Stimulated activated naive CD8-positive, alpha-beta T cell treated with anti-CD3 and anti-CD28 coated beads, Interleukin-15, Interleukin-2, amounts not matched to agents 100 U/mL and 50 U/mL, for 24 hours (primary cell): ENCODE results near the gene ARL5A.

ENCODE experiments used
- ATAC-seq: fragments of 150-1000 bp; cut with Tn5 transposase; one replicate; pipeline ENCODE4 v1.10.0; 2021
- DNase-seq: peaks from one replicate; pipeline ENCODE4 v3.0.0; 2021

Gene ARL5A

DNA sequence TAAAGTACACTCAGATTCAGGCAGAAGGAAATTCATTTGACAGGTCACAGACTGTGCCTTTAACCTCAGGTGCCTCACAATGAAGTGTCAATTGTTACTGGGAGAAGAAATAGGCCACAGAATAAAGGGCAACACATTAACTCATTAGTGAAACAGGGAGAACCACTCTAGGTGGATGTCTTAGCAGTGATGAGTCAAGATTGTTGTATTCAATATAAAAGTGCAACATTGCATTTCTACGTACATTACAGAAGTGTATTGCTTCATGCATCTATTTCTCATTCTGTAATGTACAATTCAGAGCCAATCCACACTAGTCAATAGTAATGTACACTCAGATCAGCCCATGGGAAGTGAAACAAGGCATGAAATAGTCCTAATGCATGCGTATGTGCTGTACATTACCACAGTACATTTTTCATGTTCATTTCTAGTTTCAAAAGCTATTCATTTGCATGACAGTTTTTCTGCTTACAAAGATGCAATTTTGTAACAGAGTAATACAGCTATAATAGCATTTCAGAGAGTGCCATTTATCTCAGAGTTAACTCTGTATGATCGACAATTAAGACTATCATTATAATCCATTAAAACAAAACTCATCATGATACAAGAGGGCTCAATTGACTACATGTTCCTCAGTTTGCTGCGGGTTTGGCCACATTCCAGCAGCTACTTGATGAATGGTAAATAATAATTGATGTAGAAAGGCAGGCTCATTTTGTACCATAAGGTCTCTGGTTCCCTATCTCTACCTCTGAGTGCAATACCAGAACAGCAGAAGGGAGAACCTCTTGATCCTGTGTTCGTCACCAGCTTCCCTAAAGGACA, 12.2 kb upstream of the ARL5A start:
- DNase-seq: no peak
- peak; percentile 32 for ATAC-seq

DNA sequence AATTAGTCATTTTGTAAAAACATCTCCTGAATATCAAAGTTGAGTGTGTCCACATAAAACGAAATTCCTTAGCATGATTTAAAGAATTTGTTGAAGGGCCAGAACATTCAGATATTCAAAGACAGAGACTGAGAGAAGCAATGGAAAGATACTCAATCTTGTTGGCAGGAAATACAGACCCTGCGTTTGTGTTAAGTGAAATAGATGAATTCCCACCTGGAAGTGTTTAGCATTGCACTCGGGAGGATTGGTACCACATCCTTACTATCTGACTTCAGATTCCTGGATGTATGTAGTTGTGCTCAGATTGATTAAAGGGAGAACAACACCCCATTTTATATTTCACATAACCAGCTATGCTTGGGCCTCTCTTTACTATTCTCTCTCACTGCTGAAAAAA, 9.7 kb upstream of the ARL5A start:
- ATAC-seq: no peak
- DNase-seq: no peak

DNA sequence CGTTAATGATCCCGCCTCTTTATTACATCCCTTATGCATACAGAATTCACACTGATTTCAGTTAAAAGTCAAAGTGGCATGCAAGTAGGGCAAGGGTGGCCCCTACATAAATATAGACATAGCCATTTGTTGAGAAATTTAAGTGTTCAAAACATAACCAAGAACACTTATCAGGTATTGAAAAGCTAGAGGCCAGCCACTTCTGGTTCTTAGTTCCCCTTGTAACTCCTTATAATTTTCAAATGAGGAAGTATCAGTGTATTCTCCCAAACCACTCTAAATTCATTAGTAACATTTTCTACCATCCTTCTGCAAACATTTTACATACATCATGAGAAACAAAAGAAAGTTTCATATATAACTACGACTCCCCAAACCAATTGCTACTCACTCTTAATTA, 5.8 kb upstream of the ARL5A start:
- no peak for DNase-seq
- ATAC-seq: no peak

DNA sequence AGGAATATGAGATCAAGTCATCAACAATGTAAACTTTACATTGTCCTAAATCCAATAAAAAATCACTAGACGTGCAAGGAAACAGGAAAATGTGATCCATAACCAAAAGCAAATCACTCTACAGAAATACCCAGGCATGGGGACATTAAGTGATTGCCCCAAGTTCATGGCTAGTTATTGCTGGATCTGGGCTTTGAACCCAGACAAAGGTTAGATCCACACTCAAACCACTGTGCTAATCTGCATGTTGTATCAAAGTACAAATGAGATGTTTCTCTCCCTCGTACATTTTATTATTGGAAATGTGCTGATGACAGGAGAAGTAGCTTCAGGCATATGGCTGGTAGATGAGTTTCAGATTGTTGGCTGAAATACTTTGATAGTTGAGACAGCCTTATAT, 2.7 kb upstream of the ARL5A start:
- DNase-seq: no peak
- no peak for ATAC-seq

DNA sequence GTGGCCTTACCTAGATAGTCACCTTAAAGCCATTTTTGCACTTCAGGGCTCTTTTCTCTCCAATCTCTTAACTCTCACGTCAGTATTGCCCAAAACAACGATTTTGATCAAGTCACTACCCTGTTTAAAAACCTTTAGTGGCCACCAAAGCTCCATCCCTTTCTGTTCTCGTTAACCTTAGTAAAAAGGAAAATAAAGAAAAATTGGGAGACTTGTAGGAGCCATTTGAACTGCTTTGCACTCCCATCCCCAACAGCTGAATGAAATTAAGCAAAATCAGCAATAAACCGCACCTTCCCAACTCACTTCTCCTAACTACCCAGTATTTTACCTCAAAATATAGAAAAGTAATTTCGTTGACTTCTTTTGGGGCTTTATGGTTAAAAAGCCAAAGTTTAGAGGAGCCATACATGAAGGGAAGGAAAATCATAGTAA, 686 bp upstream of the ARL5A start:
- ATAC-seq: no peak
- no peak for DNase-seq

DNA sequence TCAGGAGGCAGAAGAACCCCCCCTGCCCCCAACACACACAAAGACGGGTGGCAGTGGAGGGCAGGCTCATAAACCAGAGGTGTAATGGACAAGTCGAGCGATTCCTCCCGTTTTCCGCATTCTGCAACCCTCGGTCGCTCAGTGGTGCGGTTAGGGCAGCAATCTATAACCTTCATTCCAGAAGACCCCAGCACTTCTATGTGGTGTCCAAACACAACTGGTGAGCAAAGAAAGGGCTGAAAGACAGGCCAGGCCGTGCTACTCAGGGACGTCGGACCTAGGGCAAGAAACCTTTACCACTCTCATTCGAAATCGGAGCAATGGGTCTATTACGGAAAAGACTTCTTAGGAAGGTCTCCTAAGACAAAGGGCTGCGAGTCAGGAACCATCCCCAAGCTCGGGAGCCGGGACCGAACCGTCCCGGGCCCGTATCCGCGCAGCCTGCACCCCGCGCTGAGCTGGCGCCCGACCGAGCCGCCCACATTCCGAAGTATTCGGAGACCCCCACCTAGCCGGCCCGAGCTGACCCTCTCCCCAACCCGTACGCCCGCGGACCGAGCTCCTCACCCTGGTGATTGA, 568 bp downstream of the ARL5A start:
- ATAC-seq (peak; percentile 12), DNase-seq (peak; percentile 51)

DNA sequence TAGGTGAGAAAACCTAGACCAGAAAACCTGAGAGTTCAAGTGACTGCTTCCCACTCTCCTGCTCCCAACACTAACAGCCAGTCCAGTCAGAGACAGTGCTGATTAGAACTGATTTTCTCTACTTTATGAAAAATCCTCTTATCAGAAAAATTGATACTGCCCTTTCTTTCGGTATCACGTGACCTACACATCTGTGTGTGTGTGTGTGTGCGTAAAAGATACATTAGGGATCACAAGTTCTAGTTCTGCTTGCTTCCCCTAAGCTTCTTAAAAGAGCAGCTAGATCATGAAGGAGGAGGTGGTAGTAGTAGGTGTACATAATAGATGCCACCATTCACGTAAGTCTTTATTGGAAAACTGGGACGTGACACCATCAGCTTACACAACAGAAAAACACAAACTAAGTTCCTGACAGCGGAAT, 1.5 kb downstream of the ARL5A start:
- ATAC-seq: no peak
- DNase-seq: no peak

DNA sequence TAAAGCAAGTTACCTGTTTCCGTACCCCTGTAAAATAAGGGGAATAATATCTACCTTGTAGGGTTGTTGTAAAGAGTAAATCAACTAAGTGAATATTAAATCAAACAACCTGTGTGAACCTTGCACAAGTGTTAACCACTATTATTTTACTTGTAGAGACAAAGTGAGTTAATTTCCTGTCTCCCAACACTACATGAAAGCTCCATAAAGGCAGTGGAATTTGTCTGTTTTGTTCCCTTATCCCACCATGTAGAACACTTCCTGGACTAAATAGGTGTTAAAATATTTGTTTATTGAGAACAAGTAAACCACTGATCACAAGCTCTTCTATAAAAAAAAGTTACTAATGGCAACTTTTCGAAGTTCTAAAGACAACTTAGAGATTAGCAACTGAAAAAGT, 3.3 kb downstream of the ARL5A start:
- DNase-seq: no peak
- ATAC-seq: no peak

DNA sequence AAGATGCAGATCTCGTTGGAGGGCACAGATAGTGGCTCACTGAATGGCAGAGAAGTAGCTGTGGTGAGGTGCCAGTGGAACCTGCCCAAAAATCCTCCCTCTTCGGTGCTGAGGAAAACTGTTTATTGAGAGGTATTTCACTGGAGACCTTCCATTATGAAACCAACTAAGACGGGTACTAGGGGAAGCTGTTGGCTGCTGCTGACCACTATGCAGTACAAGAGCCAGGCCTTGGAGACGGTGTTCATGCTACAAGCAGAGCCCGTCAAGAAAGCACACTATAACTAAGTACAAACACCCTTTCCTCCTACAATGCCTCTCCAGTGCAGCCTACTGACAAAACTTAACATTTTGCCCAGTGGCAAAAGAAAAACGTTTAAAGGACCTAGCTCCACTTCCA, 4.6 kb downstream of the ARL5A start:
- no peak for ATAC-seq

DNA sequence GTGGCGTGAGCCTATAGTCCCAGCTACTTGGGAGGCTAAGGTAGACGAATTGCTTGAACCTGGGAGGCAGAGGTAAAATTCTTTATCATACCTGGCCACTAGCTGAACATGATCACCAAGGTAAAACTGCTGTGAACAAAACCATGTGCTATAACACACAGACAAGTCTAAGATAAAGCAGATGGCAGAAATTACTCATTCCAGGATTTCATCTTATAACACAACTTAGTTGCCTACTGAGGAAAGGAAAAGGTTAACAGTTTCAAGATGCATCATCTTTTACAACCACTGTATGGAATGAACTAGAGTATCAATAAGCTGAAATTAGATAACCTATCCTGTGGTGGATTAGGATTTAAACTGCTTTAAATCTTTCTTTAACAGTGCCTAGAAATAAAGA, 8.3 kb downstream of the ARL5A start:
- ATAC-seq (peak; percentile 97), DNase-seq (no peak)

More for the DNA sequence above, 4.6 kb downstream of the ARL5A start:
- no peak for DNase-seq

DNA sequence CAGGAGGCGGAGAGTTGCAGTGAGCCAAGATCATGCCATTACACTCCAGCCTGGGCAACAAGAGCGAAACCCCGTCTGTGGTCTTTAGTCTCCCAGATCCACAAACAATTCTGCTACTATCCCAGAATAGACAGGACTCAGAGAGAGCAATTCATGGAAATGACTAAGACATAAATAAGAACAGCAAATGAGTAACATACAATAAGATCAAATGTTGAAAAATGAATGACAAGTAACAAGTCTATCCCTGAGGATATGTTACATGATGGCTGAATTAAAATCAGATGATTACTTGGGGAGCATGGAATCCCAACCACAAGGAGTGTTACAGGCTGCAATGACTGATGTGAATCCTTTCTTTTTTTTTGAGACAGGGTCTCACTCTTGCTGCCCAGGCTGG, 10.3 kb downstream of the ARL5A start:
- ATAC-seq (no peak), DNase-seq (no peak)

DNA sequence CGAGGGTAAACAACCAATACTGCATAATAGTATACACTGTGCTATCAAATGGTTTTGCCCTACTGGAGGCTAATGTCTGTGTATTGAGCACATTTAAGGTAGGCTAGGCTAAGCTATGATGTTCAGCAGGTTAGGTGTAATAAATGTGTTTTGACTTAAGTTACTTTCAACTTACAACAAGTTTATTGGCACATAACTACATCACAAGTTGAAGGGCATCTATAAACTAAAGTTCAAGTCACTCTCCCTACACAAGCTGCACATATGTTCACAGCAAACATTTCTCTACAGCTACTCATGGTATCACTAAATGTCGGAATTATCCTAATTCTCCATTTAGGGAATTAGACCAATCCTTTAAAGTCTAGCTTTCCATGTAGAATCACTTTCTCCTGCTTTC, 11.4 kb downstream of the ARL5A start:
- no peak for DNase-seq
- ATAC-seq: no peak

DNA sequence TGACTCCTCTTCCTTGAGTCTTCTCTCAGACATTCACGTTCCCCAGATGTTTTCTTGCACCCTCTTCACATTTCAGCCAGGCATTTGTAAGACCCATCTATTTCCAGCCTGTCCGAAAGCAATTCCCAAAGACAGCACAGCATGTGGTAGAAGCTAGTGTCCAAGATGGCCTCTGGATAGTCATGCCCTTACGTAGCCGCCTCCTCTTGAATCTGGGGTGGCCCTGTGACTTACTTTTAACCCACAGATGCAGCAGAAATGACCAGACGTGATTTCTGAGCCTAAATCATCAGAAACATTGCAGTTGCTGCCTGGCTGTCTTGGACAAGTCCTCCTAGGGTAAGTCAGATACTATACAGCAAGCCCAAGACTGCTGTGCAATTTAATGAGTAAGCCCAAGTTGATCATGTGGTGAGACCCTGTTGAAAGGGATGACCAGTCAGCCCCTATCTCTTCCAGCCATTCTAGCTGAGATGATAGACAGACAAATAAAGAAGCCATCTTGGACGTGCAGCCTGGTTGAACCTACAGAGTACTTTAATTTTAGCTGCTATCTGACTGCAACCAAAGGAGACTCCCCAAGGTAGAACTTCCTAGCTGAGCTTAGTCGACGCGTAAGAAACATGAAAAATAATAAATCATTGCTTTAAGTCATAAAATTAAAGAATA, 12.3 kb downstream of the ARL5A start:
- DNase-seq (no peak), ATAC-seq (no peak)

DNA sequence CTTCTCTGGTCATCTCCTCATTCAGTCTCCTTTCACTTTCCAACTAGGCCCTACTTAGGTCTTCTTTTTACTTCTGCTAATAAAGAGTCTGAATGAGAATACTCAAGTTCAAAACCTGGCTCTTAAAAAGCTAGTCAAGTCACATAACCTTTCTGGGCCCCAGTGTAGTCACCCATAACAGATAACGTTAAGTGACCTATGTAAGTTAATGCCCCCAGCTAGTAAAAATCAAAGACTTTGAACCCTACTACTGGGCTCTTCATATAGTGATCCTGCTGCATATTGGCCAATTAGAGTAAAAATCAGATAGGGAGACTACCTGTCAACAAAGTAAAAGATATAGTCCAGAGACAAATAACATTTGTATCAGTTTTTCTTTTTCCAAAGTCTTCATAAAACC, 17.7 kb downstream of the ARL5A start:
- no peak for ATAC-seq

DNA sequence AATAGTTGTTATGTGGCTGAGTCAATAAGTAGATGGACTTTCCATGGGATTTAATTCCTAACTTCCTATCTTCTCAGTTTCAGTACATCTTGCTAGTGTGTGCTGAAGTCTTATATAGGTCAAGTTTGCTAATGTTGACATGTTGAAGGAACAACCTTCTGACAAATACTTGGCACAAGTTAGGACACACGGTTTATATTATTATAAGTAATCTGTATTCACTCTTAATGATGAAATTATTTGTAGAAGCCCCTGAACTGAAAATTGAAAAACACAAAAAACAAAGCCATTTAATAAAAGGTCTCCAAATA, 19.2 kb downstream of the ARL5A start:
- no peak for ATAC-seq
- no peak for DNase-seq

More for the DNA sequence above, 17.7 kb downstream of the ARL5A start:
- DNase-seq: no peak

DNA sequence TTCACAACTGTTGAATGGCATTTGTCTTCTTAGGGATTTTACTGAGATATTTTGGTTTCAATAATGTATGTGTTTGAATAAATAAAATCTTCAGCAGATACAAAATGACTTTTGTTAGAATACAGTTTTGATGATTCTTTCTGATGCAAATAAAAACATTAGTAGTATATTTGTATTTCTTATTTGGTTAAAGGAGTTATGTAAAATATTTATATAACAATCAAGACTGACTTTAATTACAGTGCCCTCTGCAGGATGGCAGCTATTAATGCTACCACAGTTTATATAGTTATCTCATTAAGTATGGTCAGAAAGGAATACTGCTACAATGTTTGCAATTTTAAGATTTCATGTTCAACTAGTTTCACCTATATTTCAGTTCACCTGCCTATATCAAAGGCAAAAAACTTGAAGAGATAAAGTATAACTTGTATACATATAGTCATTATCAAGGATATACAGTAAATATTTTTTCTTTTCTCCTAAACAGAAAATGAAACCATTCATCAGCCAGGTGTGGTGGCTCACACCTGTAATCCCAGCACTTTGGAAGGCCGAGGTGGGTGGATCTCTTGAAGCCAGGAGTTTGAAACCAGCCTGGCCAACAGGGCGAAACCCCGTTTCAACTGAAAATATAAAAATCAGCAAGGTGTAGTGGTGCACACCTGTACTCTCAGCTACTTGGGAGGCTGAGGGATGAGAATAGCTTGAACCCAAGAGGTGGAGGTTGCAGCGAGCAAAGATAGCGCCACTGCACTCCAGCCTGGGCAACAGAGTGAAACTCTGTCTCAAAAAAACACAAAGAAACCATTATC, 19.8 kb downstream of the ARL5A start:
- DNase-seq: no peak
- no peak for ATAC-seq

DNA sequence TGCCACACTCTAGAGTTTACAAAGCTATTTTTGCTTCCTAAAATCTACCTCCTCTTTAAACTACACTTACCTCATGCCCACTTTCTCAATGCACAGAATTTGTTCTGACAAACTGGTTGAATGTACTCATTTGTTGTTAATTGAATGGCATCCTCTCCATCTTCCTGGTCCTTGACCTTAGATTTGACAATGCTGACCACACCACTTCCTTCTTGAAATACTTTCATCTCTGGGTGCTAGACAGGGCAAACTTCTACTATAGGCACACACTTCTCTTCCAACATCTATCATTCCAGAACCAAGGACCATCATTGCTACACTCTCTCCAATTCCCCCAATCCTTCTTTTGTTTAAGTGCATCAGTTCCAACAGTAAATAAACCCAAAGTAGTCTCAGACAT, 22.3 kb downstream of the ARL5A start:
- DNase-seq (no peak), ATAC-seq (peak; percentile 32)

DNA sequence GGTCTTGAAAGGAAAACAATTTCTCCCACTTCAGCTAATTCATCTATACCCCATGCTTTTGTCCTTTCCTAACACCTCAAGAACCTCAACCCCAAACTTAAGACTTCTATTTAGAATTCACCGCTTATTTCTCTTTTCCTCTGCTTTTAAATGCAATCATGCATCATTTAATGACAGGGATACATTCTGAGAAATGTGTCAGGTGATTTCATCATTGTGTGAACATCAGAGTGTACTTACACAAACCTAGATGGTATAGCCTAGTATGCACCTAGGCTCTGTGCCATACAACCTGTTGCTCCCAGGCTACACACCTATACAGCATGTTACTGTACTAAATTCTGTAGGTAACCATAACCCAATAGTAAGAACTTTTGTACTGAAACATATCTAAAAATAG, 22.9 kb downstream of the ARL5A start:
- ATAC-seq: no peak

DNA sequence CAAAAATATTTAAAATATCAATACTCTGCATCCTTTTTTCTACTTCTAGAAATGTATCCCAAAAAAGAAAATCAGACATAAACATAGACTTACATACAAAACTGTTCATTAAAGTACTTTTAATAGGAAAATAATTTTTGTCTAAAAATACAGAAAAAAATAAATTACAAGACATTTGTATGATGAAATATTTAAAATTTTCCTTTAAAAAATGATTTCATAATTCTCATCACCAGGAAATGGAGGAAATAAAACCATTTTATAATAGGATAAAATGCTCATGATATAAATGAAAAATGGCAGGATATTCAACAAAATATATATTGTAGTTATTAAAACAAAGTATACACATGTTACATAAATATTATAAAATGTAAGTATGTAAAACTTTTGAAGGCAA, 24.4 kb downstream of the ARL5A start:
- no peak for ATAC-seq

More for the DNA sequence above, 22.9 kb downstream of the ARL5A start:
- no peak for DNase-seq

DNA sequence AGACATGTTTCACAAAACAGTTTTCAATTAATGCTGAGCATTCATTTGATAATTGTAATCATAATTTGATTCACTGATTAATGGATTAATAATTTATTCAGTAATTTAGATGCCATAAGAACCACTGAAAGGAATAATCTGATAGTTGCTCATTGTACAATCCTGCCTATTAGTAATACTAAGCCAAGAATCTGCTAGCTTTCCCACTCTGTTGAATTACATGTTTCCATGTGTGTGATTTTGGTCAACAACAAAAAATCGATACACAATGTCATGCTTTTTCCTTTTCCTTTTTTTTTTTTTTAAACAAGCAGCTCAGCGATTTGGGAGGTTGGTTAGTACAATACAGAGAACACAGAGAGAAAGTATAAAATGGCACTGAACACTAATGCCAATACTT, 25.9 kb downstream of the ARL5A start:
- no peak for ATAC-seq
- DNase-seq: no peak

More for the DNA sequence above, 24.4 kb downstream of the ARL5A start:
- DNase-seq: no peak

DNA sequence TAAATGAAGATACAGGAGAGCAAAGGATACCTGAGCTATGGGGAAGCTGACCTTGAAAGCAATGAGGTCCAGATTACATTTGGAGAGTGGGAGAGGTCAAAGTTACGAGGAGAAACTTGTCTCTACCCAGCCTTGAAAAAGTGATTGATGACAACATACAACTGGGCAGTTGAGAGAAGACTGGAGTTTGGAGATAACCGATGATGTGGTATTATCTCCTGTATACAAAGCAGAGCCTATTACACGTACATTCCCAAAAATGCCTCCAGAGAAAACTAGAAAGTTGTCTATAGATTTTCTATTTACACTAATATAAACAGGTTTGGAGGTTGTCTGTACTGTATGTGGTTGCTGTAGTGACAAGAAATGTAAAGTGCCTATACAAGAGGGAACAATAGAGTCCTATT, 28.3 kb downstream of the ARL5A start:
- no peak for ATAC-seq
- DNase-seq: no peak

DNA sequence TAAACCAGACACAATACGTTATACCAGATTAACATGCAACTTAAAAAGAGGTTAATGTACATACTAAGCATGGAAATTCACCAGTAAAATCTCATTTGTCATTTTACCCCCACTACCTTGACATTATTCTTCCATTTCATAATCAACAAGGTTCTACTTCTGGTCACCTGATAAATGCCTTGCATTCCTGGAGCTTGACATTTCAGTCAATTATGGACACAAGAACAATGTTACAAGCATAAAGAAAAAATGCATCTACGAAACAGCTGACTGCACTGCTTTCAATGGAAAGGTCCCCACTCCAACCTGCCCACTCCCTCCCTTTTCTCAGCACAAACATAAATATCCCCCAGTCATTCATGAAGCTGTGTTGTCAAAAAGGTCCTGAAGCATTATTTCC, 31.4 kb downstream of the ARL5A start:
- DNase-seq: no peak
- no peak for ATAC-seq
